Cardiac fibroblast (primary cell): ENCODE results near the gene POLG.

Experiments used
- DNase-seq, 2 donors: peaks; one replicate each; pipeline versions ENCODE4 v3.0.0 to v3.0.0-alpha.2; 2010; ENCODE audit warnings: low read depth in 2 of 2
- H3K4me3 ChIP-seq, 2 donors: replicated peaks in 1 of 2; 1 replicate in 1 of 2; 2 replicates in 1 of 2; pipeline ENCODE4 v1.5.1; 2011; ENCODE audit warnings: low read depth in 2 of 2, low read length in 2 of 2, mild to moderate bottlenecking in 2 of 2, moderate library complexity in 1 of 2
- CTCF ChIP-seq: IDR thresholded peaks from one replicate; pipeline ENCODE4 v1.5.1; 2011; ENCODE audit warnings: low read depth, mild to moderate bottlenecking, low read length, inconsistent platforms

POLG gene

GRCh38 chr15:89340573-89340972 is 5.9 kb upstream of the POLG start:
- TF ChIP-seq CTCF, result no peak
- no peak overlapping the region for H3K4me3 ChIP-seq
- no peak for DNase-seq

- no peak overlapping the region for H3K4me3 ChIP-seq
- no peak for DNase-seq
- TF ChIP-seq CTCF, result no peak
Measured at GRCh38 chr15:89338036-89338435, 3.4 kb upstream of the POLG start.

- no peak for TF ChIP-seq CTCF
Measured at GRCh38 chr15:89335298-89336041, 846 bp upstream of the POLG start.

GRCh38 chr15:89333959-89334509 is 590 bp downstream of the POLG start:
- no peak for TF ChIP-seq CTCF
- DNase-seq, result no peak
- H3K4me3 ChIP-seq, result peak overlapping the region; percentile 88 to 89

More at GRCh38 chr15:89335298-89336041, 846 bp upstream of the POLG start:
- DNase-seq, result no peak
- peak overlapping the region; percentile 38 to 52 for H3K4me3 ChIP-seq

GRCh38 chr15:89333011-89333860 is 1.4 kb downstream of the POLG start:
- TF ChIP-seq CTCF, result no peak
- DNase-seq, result no peak
- H3K4me3 ChIP-seq, result peak overlapping the region; percentile 88 to 89

- TF ChIP-seq CTCF, result peak; percentile 43
- DNase-seq, result peak; percentile 28 to 37
- peak overlapping the region in 1 of 2 donors; percentile 88 for H3K4me3 ChIP-seq
Measured at GRCh38 chr15:89332446-89332845, 2.2 kb downstream of the POLG start.
